NB4 (cell line): Measurements from ENCODE around the gene NIP7.

Experiments used
- MAX ChIP-seq: IDR thresholded peaks from 2 replicates; pipeline ENCODE4 v1.6.1; 2011; ENCODE audit warnings: low read depth, low read length
- MYC ChIP-seq: IDR thresholded peaks from 2 replicates; pipeline ENCODE4 v1.6.1; 2011; ENCODE audit warnings: low read depth, low read length
- POLR2A ChIP-seq: IDR thresholded peaks from 2 replicates; pipeline ENCODE4 v1.6.1; 2011; ENCODE audit warnings: mild to moderate bottlenecking; ENCODE audit not compliant: insufficient read length; ENCODE audit errors: extremely low read depth
- TF ChIP-seq, protein P1 (sequence below): IDR thresholded peaks from one replicate; pipeline ENCODE4 v1.5.1; 2012; ENCODE audit warnings: low read depth, low read length

- TF ChIP-seq, protein P1, sequence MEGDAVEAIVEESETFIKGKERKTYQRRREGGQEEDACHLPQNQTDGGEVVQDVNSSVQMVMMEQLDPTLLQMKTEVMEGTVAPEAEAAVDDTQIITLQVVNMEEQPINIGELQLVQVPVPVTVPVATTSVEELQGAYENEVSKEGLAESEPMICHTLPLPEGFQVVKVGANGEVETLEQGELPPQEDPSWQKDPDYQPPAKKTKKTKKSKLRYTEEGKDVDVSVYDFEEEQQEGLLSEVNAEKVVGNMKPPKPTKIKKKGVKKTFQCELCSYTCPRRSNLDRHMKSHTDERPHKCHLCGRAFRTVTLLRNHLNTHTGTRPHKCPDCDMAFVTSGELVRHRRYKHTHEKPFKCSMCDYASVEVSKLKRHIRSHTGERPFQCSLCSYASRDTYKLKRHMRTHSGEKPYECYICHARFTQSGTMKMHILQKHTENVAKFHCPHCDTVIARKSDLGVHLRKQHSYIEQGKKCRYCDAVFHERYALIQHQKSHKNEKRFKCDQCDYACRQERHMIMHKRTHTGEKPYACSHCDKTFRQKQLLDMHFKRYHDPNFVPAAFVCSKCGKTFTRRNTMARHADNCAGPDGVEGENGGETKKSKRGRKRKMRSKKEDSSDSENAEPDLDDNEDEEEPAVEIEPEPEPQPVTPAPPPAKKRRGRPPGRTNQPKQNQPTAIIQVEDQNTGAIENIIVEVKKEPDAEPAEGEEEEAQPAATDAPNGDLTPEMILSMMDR, result no peak
- TF ChIP-seq POLR2A (no peak), MAX (no peak), MYC (no peak)
Observed at GRCh38 chr16:69366431-69366830, 26.9 kb downstream of the NIP7 start.
